Gastrocnemius medialis (tissue), 4 donors: ENCODE results near the gene OR2C1. TPM values are rescaled to one million over a fixed set of nuclear protein-coding genes. Genes with fewer than 3 reads are reported as not detected.

Source experiments
- ATAC-seq, 2 donors: fragments of 150-250 bp; one replicate each; pipeline ENCODE4 v1.9.1; 2016
- DNase-seq, 2 donors: peaks; one replicate each; pipeline ENCODE4 v3.0.0-alpha.2; 2019
- H3K27ac ChIP-seq, 4 donors: fragments of 200-600 bp; sonication (generic); 1 replicate in 1 of 4; 2 replicates in 3 of 4; pipeline ENCODE4 v1.5.1; 2016 to 2018; ENCODE audit warnings: mild to moderate bottlenecking in 2 of 4, moderate library complexity in 1 of 4
- H3K27me3 ChIP-seq, 3 donors: fragments of 200-600 bp; sonication (generic) in 2 of 3; 1 replicate in 1 of 3; 2 replicates in 2 of 3; pipeline versions ENCODE4 v1.5.1 to v1.6.0; 2016 to 2019; ENCODE audit warnings: mild to moderate bottlenecking in 1 of 3, moderate library complexity in 1 of 3
- H3K36me3 ChIP-seq, 2 donors: fragments of 200-600 bp; sonication (generic) in 1 of 2; one replicate each; pipeline ENCODE4 v1.5.1; 2017 to 2018
- H3K4me1 ChIP-seq, 2 donors: fragments of 200-600 bp; sonication (generic) in 1 of 2; one replicate each; pipeline ENCODE4 v1.5.1; 2016 to 2017; ENCODE audit warnings: mild to moderate bottlenecking in 2 of 2
- H3K4me3 ChIP-seq, 4 donors: fragments of 200-600 bp; sonication (generic) in 3 of 4; 1 replicate in 1 of 4; 2 replicates in 3 of 4; pipeline ENCODE4 v1.5.1; 2016 to 2019; ENCODE audit warnings: mild to moderate bottlenecking in 2 of 4
- H3K9me3 ChIP-seq, 3 donors: fragments of 200-600 bp; sonication (generic) in 2 of 3; 1 replicate in 1 of 3; 2 replicates in 2 of 3; pipeline ENCODE4 v1.5.1; 2016 to 2019
- CTCF ChIP-seq, 5 experiments: fragments of 450-650 bp in 3 of 5; fragments of 200-600 bp in 2 of 5; sonication (generic) in 2 of 5; IDR thresholded peaks in 4 of 5; conservative IDR thresholded peaks in 1 of 5; 1 replicate in 4 of 5; 2 replicates in 1 of 5; pipeline ENCODE4 v1.5.1; 2016 to 2019; ENCODE audit warnings: antibody characterized with exemption in 5 of 5, mild to moderate bottlenecking in 3 of 5, moderate library complexity in 3 of 5
- POLR2A ChIP-seq, 2 donors: fragments of 450-650 bp; IDR thresholded peaks; one replicate each; pipeline ENCODE4 v1.6.1; 2017; ENCODE audit warnings: antibody characterized with exemption in 2 of 2, mild to moderate bottlenecking in 2 of 2, moderate library complexity in 2 of 2
- in situ Hi-C, 4 donors: fragments of 200-750 bp; cut with MboI; loops; one replicate each; pipeline versions ENCODE4 v1.15.0 to v1.8.0; 2017; ENCODE audit warnings: low sequenced_read_pairs in 4 of 4
- intact Hi-C: fragments of 100-400 bp; cut with DNase I; formaldehyde crosslinking; loops from one replicate; pipeline ENCODE4 v1.15.1; 2023; ENCODE audit warnings: low total_unique reads
- total RNA-seq, 4 donors: library from RNA; depleted of rRNA; stranded (reverse); fragments of >200 nt; gene quantifications; one replicate each; pipeline versions ENCODE4 v1.1.0 to v1.2.3, GENCODE V29; 2016

OR2C1 gene
- total RNA-seq, 4 donors from 2014 or later: not detected

- Histone ChIP-seq H3K27me3 (peaks cover 0 to 4% (median 0%) of the 10 kb centered on the region in 3 donors), H3K4me3 (no peak overlapping the region), H3K27ac (no peak overlapping the region), H3K4me1 (no peaks in the 10 kb centered on the region), H3K36me3 (no peaks in the 10 kb centered on the region), H3K9me3 (peaks cover 0 to 22% (median 2%) of the 10 kb centered on the region in 3 donors)
- in situ Hi-C loops (no loop called here), intact Hi-C loops (no loop called here)
- TF ChIP-seq CTCF (IDR thresholded peaks at IDR 0.05 in 4 of 5, conservative IDR thresholded peaks at IDR 0.05 in 1 of 5) (no peak), POLR2A (IDR thresholded peaks at IDR 0.05) (no peak)
- ATAC-seq: no peak
- no peak for DNase-seq
Observed at GRCh38 chr16:3362931-3363330, 7.2 kb downstream of the OR2C1 start.

- H3K27me3 ChIP-seq: no peaks in the 10 kb centered on the region
- in situ Hi-C loops (no loop called here), intact Hi-C loops (loop anchor here (2.0 kb wide), 1 partner anchor 37 kb away; the partner anchor contains the start of genes ZNF174 and ZSCAN32)
- no peak overlapping the region for H3K27ac ChIP-seq
- ATAC-seq: no peak
- peaks cover 0 to 22% (median 2%) of the 10 kb centered on the region in 3 donors for H3K9me3 ChIP-seq
- H3K4me3 ChIP-seq: no peak overlapping the region
- TF ChIP-seq CTCF (IDR thresholded peaks at IDR 0.05 in 4 of 5, conservative IDR thresholded peaks at IDR 0.05 in 1 of 5) (no peak), POLR2A (IDR thresholded peaks at IDR 0.05) (no peak)
- no peak for DNase-seq
- H3K36me3 ChIP-seq: no peaks in the 10 kb centered on the region
- no peaks in the 10 kb centered on the region for H3K4me1 ChIP-seq
Observed at GRCh38 chr16:3363793-3364192, 8.1 kb downstream of the OR2C1 start.

- peak overlapping the region; percentile 67 to 76 (median 73) for H3K27ac ChIP-seq
- intact Hi-C loops: loop anchor here (2.0 kb wide), 1 partner anchor 36 kb away; the partner anchor contains the start of genes ZNF174 and ZSCAN32
- in situ Hi-C loops: no loop called here
Observed at GRCh38 chr16:3364774-3365427, 9.2 kb downstream of the OR2C1 start.

GRCh38 chr16:3369073-3369472 lies 13.4 kb downstream of the OR2C1 start:
- H3K4me3 ChIP-seq: no peak overlapping the region

More at GRCh38 chr16:3364774-3365427, 9.2 kb downstream of the OR2C1 start:
- Histone ChIP-seq H3K4me1 (no peaks in the 10 kb centered on the region), H3K4me3 (peak overlapping the region; percentile 33 to 61 (median 58)), H3K27me3 (no peaks in the 10 kb centered on the region), H3K9me3 (peaks cover 0 to 22% (median 2%) of the 10 kb centered on the region in 3 donors), H3K36me3 (no peaks in the 10 kb centered on the region)
- DNase-seq (peak; percentile 53 to 71), ATAC-seq (peak; percentile 82 to 87)
- TF ChIP-seq CTCF (IDR thresholded peaks at IDR 0.05 in 4 of 5, conservative IDR thresholded peaks at IDR 0.05 in 1 of 5) (no peak), POLR2A (IDR thresholded peaks at IDR 0.05) (no peak)

More at GRCh38 chr16:3369073-3369472, 13.4 kb downstream of the OR2C1 start:
- DNase-seq (no peak), ATAC-seq (no peak)
- peaks cover 0 to 6% of the 10 kb centered on the region in 2 donors for H3K36me3 ChIP-seq
- in situ Hi-C loops (no loop called here), intact Hi-C loops (no loop called here)
- H3K27me3 ChIP-seq: no peaks in the 10 kb centered on the region
- H3K9me3 ChIP-seq: peaks cover 0 to 13% (median 2%) of the 10 kb centered on the region in 3 donors
- TF ChIP-seq POLR2A (IDR thresholded peaks at IDR 0.05) (no peak), CTCF (IDR thresholded peaks at IDR 0.05 in 4 of 5, conservative IDR thresholded peaks at IDR 0.05 in 1 of 5) (no peak)
- H3K4me1 ChIP-seq: no peaks in the 10 kb centered on the region
- no peak overlapping the region for H3K27ac ChIP-seq
